SU-DHL-6 (cell line): ENCODE measurements around the gene BRD2.

Source experiments
- H2AFZ ChIP-seq: fragments of 200-600 bp; sonication (generic); 2 replicates; pipeline ENCODE4 v1.6.1; 2014; ENCODE audit warnings: low read depth, mild to moderate bottlenecking, moderate library complexity, mixed read lengths, antibody characterized with exemption, low read length; ENCODE audit not compliant: severe bottlenecking
- H3F3A ChIP-seq: fragments of 200-600 bp; shearing (Covaris generic); 2 replicates; pipeline ENCODE4 v1.6.0; 2016; ENCODE audit warnings: antibody characterized with exemption, mild to moderate bottlenecking; ENCODE audit not compliant: insufficient read depth
- H3K27ac ChIP-seq: fragments of 200-600 bp; sonication (generic); 2 replicates; pipeline ENCODE4 v1.5.1; 2016; ENCODE audit warnings: low read depth, mild to moderate bottlenecking, low read length, moderate library complexity, mixed read lengths
- H3K27me3 ChIP-seq: fragments of 200-600 bp; sonication (generic), shearing (Covaris generic); 2 replicates; pipeline ENCODE4 v1.6.0; 2014; ENCODE audit warnings: mild to moderate bottlenecking, low read length
- H3K36me3 ChIP-seq: fragments of 200-600 bp; sonication (generic); 2 replicates; pipeline ENCODE4 v1.6.1; 2014; ENCODE audit warnings: mild to moderate bottlenecking, low read length, mixed read lengths
- H3K4me2 ChIP-seq: fragments of 300-600, 200-600 bp; shearing (Covaris generic), sonication (generic); 2 replicates; pipeline ENCODE4 v1.6.0; 2014; ENCODE audit warnings: low read length, low read depth, mild to moderate bottlenecking; ENCODE audit not compliant: poor library complexity, severe bottlenecking
- H3K4me3 ChIP-seq: fragments of 200-600 bp; sonication (generic); 2 replicates; pipeline ENCODE4 v1.5.1; 2014; ENCODE audit warnings: antibody characterized with exemption, low read length, mild to moderate bottlenecking, mixed read lengths; ENCODE audit not compliant: insufficient read depth, poor library complexity, severe bottlenecking
- H3K79me2 ChIP-seq: fragments of 200-600 bp; sonication (generic); 2 replicates; pipeline ENCODE4 v1.6.1; 2014; ENCODE audit warnings: mild to moderate bottlenecking, low read length, moderate library complexity; ENCODE audit not compliant: insufficient read depth
- H3K9ac ChIP-seq: fragments of 200-600 bp; sonication (generic); 2 replicates; pipeline ENCODE4 v1.7.0; 2014; ENCODE audit warnings: mild to moderate bottlenecking, low read length
- H3K9me2 ChIP-seq: fragments of 200-600 bp; sonication (generic); replicated peaks from 2 replicates; pipeline ENCODE4 v1.6.1; 2014; ENCODE audit warnings: low read length; ENCODE audit not compliant: insufficient read depth
- H3K9me3 ChIP-seq: fragments of 200-600 bp; sonication (generic); 2 replicates; pipeline ENCODE4 v1.6.1; 2014; ENCODE audit warnings: low read length, mixed read lengths; ENCODE audit not compliant: insufficient read depth
- H4K20me1 ChIP-seq: fragments of 200-600 bp; sonication (generic); 2 replicates; pipeline ENCODE4 v1.6.1; 2014; ENCODE audit warnings: low read depth, mild to moderate bottlenecking, antibody characterized with exemption, low read length, moderate library complexity, mixed read lengths
- CTCF ChIP-seq: fragments of 200-600 bp; sonication (generic); IDR thresholded peaks from one replicate; pipeline ENCODE4 v1.5.1; 2017; ENCODE audit warnings: antibody characterized with exemption, mild to moderate bottlenecking, low read length, moderate library complexity; ENCODE audit not compliant: insufficient read depth, poor library complexity, severe bottlenecking
- EZH2phosphoT487 ChIP-seq: fragments of 200-600 bp; sonication (generic), shearing (Covaris generic); conservative IDR thresholded peaks from 2 replicates; pipeline ENCODE4 v1.6.1; 2018; ENCODE audit warnings: mild to moderate bottlenecking, antibody characterized with exemption, low read length, moderate library complexity, mixed read lengths

BRD2 gene

DNA sequence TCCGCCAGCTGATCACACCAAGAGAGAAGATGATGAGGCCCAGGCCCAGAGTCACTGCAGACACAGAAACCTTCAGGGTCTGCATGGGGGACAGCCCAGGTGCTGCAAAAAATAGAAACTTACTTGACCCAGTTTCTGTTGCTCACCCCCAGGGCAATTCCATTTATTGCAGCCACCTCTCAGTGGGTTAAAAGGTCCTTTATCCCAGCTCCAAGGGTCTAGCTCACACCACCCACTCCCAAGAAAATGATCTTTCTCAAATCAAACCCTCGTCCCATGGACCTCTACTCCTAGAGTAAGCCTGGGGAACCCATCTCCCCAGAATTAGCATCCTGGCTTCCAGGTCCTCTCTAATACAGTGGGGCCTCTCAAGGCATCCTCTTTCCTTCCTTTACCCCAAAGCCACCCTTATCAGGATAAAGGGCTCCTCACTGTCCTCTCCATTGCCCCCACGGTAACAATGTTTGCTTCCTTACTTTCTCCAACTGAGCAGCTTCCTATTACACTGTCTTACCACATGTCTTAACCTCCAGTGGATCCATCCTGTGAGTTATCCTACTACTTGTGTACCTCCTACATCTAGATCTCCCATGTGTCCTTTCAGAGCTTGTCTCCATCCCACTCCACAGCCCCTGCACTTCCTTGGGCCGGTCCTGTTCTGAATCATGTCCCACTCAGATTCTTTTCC, 32.7 kb upstream of the BRD2 start:
- peaks cover 31% of the 10 kb centered on the region for H3K36me3 ChIP-seq
- no peak overlapping the region for H3K4me3 ChIP-seq
- no peaks in the 10 kb centered on the region for H3K9me3 ChIP-seq
- H2AFZ ChIP-seq = no peak overlapping the region
- TF ChIP-seq EZH2phosphoT487 = no peak
- TF ChIP-seq CTCF = no peak
- peaks cover 37% of the 10 kb centered on the region for H3K79me2 ChIP-seq
- H3K9me2 ChIP-seq = no peaks in the 10 kb centered on the region
- no peak overlapping the region for H3K4me2 ChIP-seq
- no peaks in the 10 kb centered on the region for H3K27me3 ChIP-seq
- peaks cover 55% of the 10 kb centered on the region for H3F3A ChIP-seq
- peak overlapping the region; percentile 55 for H3K27ac ChIP-seq
- no peak overlapping the region for H3K9ac ChIP-seq
- no peaks in the 10 kb centered on the region for H4K20me1 ChIP-seq

DNA sequence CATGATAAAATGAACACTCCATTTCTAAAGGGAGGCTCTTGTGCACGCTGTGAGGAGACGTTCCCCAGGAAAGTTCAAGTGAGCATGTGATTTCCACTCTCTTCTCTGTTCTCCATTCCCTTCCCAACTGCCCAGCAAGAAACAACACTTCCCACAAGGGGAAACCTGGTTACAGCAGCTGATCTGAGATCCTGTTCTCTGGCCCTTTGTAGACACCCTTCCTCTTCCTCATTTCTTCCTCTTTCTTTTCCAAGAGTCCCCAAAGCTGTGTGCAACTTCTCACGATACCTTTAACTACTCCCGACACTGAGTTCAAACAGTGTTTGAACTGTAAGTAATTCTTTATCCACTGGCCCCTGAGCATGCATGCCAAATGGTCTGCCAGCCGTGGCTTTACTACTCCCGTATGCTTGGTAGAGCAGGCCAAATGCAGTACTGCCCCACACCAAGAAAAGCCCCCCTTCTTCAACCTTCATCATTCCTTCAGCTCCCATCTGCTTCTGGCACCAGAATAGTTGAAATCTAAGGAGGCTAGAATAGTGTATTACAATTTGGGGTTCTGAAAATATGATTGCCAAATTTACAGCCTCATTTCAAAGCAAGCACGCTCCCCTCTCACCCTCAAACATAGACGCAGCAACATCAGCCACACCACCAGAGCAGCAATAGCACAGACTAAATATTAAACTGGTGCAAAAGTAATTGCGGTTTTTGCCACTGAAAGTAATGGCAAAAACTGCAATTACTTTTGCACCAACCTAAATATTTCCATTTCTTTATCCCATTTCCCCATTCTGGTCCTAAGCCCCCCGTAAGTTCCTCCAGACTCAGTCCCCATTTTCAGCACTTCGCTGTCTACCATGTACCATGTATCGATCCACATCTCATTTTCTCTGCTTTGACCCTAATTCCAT, 31.9 kb upstream of the BRD2 start:
- H3K27me3 ChIP-seq = no peaks in the 10 kb centered on the region
- peak overlapping the region; percentile 97; the same call in 1 of the 2 replicates for H3K27ac ChIP-seq
- peaks cover 59% of the 10 kb centered on the region for H3F3A ChIP-seq
- H3K4me3 ChIP-seq = no peak overlapping the region
- H3K36me3 ChIP-seq = peaks cover 31% of the 10 kb centered on the region
- H3K9me2 ChIP-seq = no peaks in the 10 kb centered on the region
- H3K9me3 ChIP-seq = no peaks in the 10 kb centered on the region
- no peak overlapping the region for H3K4me2 ChIP-seq
- H3K9ac ChIP-seq = no peak overlapping the region
- no peak overlapping the region for H2AFZ ChIP-seq
- H4K20me1 ChIP-seq = no peaks in the 10 kb centered on the region
- TF ChIP-seq CTCF (no peak), EZH2phosphoT487 (no peak)
- peaks cover 39% of the 10 kb centered on the region for H3K79me2 ChIP-seq

GRCh38 chr6:32937230-32937633, 31.2 kb upstream of the BRD2 start:
- Histone ChIP-seq H4K20me1 (no peaks in the 10 kb centered on the region), H3F3A (peaks cover 66% of the 10 kb centered on the region), H3K79me2 (peaks cover 39% of the 10 kb centered on the region), H3K4me3 (no peak overlapping the region), H3K27me3 (no peaks in the 10 kb centered on the region), H3K4me2 (peak overlapping the region; percentile 72), H3K27ac (peak overlapping the region; percentile 97; the same call in 1 of the 2 replicates), H3K9ac (no peak overlapping the region), H3K9me3 (no peaks in the 10 kb centered on the region), H3K36me3 (peaks cover 31% of the 10 kb centered on the region), H2AFZ (no peak overlapping the region), H3K9me2 (no peaks in the 10 kb centered on the region)
- TF ChIP-seq EZH2phosphoT487 (no peak), CTCF (no peak)
